Measurements from ENCODE around the gene PDP2.

GRCh38 chr16:66908762-66909559 lies 28.6 kb downstream of the PDP2 start:
- no peak for TF ChIP-seq POLR2AphosphoS5 (IDR thresholded peaks at IDR 0.05; ENCODE audit: low read depth, low read length)
- TF ChIP-seq REST (IDR thresholded peaks at IDR 0.05; ENCODE audit: insufficient read depth in 1 of 2, low read depth in 2 of 2, low read length in 2 of 2), result no peak
- TF ChIP-seq SIN3A (IDR thresholded peaks at IDR 0.05; ENCODE audit: borderline replicate concordance, insufficient read depth, low read length), result no peak
- TF ChIP-seq TAF1 (IDR thresholded peaks at IDR 0.05; ENCODE audit: borderline replicate concordance, insufficient read depth, low read length), result no peak
- no peak for TF ChIP-seq FOXP2 (optimal IDR thresholded peaks at IDR 0.05; ENCODE audit: borderline replicate concordance, extremely low read depth, extremely low read length, insufficient read depth)

Measured in PFSK-1 (cell line).